HEK293T (cell line): ENCODE measurements around the gene JTB.

Experiments used
- ARNT ChIP-seq: fragments of 450-650 bp; IDR thresholded peaks from 2 replicates; pipeline ENCODE4 v1.6.1; 2017; ENCODE audit warnings: mild to moderate bottlenecking
- FOXK2 ChIP-seq: fragments of 450-650 bp; IDR thresholded peaks from 2 replicates; pipeline ENCODE4 v1.6.1; 2016; ENCODE audit warnings: mild to moderate bottlenecking
- NFRKB ChIP-seq: fragments of 450-650 bp; IDR thresholded peaks from 2 replicates; pipeline ENCODE4 v1.6.1; 2016; ENCODE audit warnings: mild to moderate bottlenecking, moderate library complexity

GRCh38 chr1:153973525-153973924, 3.9 kb downstream of the JTB start:
- no peak for TF ChIP-seq NFRKB
- TF ChIP-seq FOXK2, result no peak
- no peak for TF ChIP-seq ARNT
